Coronary artery (tissue), 2 donors: Measurements from ENCODE around the gene ALKBH5.
A peak's percentile ranks its signal among the peaks of the same experiment; 100 is the strongest.

Experiments
- DNase-seq: peaks from one replicate; pipeline ENCODE4 v3.0.0-alpha.2; 2017; ENCODE audit warnings: low spot score
- H3K27ac ChIP-seq, 2 donors: fragments of 200-600 bp; sonication (generic); one replicate each; pipeline ENCODE4 v1.5.1; 2016 to 2019
- H3K4me3 ChIP-seq: fragments of 200-600 bp; sonication (generic); 2 replicates; pipeline ENCODE4 v1.5.1; 2016; ENCODE audit warnings: mild to moderate bottlenecking, moderate library complexity
- TF ChIP-seq, protein P1 (sequence below): fragments of 200-600 bp; sonication (generic); IDR thresholded peaks from one replicate; pipeline ENCODE4 v1.5.1; 2019; ENCODE audit warnings: antibody characterized with exemption

Gene ALKBH5

DNA sequence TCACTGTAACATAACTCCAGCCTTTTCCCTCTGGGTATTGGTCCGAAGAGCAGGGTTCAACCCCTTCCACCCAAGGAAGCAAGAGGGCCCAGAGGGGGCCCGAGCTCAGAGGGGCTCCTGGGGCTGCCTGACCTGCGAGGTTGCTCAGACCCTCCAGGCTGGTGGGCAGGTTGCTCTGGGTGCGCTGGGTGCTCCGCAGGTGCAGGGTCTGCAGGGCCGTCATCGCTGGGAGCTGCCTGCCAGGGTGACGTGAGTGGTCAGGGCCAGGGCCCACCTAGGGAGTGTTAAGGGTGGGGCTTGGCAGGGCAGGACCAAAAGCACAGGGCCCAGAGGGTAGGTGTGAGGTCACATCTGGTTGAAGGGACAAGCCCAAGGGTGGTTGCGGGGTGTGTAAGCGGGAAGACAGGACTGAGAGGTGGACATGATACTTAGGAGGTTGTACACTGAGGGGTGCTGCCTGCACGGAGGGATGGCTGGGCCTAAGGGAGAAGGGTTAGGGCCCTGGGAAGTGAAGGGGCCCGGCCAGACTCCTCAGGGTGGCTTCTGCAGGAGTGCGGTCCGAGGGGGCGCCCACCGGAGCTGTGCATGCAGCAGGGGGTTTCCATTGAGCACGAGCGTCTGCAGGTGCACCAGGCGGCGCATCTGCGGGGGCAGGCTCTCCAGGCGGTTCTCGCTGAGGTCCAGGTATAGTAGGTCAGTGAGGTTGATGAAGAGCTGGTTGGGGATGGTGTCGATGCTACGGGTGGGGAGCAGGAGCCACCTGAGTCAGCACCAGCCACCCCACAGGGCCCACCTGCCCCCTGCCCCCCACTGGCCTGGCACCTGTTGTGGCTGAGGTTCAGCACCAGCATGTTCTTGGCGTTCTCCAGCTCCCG is 70.6 kb downstream of the ALKBH5 start:
- TF ChIP-seq, protein P1, sequence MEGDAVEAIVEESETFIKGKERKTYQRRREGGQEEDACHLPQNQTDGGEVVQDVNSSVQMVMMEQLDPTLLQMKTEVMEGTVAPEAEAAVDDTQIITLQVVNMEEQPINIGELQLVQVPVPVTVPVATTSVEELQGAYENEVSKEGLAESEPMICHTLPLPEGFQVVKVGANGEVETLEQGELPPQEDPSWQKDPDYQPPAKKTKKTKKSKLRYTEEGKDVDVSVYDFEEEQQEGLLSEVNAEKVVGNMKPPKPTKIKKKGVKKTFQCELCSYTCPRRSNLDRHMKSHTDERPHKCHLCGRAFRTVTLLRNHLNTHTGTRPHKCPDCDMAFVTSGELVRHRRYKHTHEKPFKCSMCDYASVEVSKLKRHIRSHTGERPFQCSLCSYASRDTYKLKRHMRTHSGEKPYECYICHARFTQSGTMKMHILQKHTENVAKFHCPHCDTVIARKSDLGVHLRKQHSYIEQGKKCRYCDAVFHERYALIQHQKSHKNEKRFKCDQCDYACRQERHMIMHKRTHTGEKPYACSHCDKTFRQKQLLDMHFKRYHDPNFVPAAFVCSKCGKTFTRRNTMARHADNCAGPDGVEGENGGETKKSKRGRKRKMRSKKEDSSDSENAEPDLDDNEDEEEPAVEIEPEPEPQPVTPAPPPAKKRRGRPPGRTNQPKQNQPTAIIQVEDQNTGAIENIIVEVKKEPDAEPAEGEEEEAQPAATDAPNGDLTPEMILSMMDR, result no peak
- DNase-seq, result no peak

DNA sequence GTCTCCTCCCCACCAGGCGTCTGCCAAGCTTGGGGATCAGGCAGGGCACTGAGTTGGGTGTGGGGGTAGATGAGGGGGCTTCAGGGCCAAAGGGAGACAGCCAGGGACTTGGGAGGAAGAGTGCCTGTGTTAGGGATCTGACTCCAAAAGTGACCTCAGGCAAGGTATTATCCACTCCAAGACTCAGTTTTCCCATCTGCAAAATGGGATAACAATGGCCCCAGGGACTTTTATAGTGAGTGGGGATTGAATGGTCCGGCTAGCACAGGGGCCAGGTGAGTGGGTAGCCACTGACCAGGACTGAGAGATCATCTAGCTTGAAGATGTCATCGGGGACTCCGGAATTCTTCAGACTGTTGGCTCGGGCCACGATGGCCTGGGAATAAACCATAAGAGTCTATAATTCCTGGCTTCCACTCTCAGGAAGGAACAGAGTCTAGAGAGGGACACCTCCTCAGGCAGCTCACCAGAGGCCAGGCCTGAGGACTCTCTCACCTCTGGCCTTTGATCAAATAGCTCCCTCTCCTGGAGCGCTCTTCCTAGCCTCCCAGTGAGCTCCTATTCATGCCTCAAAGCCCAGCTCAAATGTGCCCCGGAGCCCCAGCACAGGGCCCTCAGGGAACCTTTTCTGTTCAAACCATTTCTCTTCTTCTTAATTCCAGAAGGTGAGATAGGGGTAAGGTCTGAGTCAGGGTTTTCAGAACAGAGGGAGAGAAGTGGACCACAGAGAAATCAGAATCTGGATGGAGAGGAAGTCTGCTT is 71.4 kb downstream of the ALKBH5 start:
- H3K4me3 ChIP-seq, result no peak overlapping the region
- DNase-seq, result no peak
- H3K27ac ChIP-seq, result no peak overlapping the region
- TF ChIP-seq, protein P1, result no peak

More for the DNA sequence above, 70.6 kb downstream of the ALKBH5 start:
- Histone ChIP-seq H3K4me3 (no peak overlapping the region), H3K27ac (no peak overlapping the region)

GRCh38 chr17:18256351-18256750 is 72.7 kb downstream of the ALKBH5 start:
- H3K4me3 ChIP-seq, result peak overlapping the region; percentile 100
- DNase-seq, result no peak
- peak overlapping the region in 1 of 2 donors; percentile 14 for H3K27ac ChIP-seq
- TF ChIP-seq, protein P1, result no peak

DNA sequence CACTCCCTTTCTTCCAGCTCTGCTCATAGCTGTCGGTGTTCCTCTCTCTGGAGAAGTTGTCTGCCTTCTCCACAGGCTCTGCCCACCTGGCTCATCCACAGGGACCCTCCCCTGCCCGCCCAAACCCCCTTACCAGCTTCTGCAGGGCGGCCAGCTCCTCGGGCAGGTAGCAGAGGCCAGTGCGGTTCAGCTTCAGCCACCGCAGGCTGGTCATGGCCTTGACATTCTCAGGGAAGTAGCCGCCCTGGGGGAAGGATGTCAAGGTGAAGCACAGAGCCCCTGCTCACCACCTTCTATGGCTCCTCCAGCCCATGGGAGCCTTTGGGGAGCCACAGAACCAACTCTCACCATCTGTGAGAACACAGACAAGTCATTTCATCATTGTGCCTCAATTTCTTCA is 73.1 kb downstream of the ALKBH5 start:
- DNase-seq, result no peak
- peak overlapping the region; percentile 83 to 100 for H3K27ac ChIP-seq
- TF ChIP-seq, protein P1, result no peak
- H3K4me3 ChIP-seq, result peak overlapping the region; percentile 100

- TF ChIP-seq, protein P1, result no peak
- peak; percentile 85 for DNase-seq
- peak overlapping the region; percentile 100 for H3K4me3 ChIP-seq
- peak overlapping the region; percentile 83 to 100 for H3K27ac ChIP-seq
Measured at GRCh38 chr17:18257268-18257981, 73.8 kb downstream of the ALKBH5 start.

DNA sequence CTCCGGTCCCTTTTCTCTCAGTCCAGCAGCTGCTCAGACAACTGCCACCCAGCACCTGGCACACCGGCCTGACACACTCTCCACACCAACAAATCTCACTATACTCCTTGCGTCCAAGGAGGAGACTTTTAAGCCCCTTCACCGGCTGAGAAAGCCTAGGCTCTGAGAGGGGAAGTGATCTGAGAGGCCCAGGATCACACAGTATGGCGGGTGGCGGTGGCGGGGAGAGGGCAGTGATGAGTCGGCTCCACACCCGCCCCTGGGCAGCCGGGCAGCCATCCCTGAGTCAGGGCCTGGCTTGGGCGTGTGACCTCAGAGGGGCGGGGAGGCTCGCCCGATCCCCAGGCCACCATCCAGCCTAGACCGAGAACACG is 74.3 kb downstream of the ALKBH5 start:
- Histone ChIP-seq H3K27ac (peak overlapping the region; percentile 83 to 100), H3K4me3 (peak overlapping the region; percentile 100)
- peak; percentile 93 for DNase-seq
- TF ChIP-seq, protein P1, result no peak
